Activated CD4-positive, alpha-beta T cell treated with anti-CD3 and anti-CD28 coated beads, Interleukin-2, amount 10 ng/mL, durations not matched to agents 24 days and 14 days (primary cell): ENCODE results near the gene PACSIN2. TPM values are rescaled to one million over a fixed set of nuclear protein-coding genes. Genes with fewer than 3 reads are reported as not detected.
A peak's percentile ranks its signal among the peaks of the same experiment; 100 is the strongest.
"Not testable (repeated sequence)": the region's sequence is repeated elsewhere in the genome, so short reads cannot be mapped to it uniquely, and the experiment has no call there.

Source experiments
- DNase-seq: peaks from one replicate; pipeline ENCODE4 v3.0.0; 2022
- H3K27ac Mint-ChIP-seq: one replicate; pipeline ENCODE4 v1.8.0; 2022; ENCODE audit warnings: mild to moderate bottlenecking, mixed read lengths
- H3K27me3 Mint-ChIP-seq: one replicate; pipeline ENCODE4 v1.8.0; 2022; ENCODE audit warnings: mixed read lengths
- H3K36me3 Mint-ChIP-seq: one replicate; pipeline ENCODE4 v1.8.0; 2022; ENCODE audit warnings: low read depth, mild to moderate bottlenecking, mixed read lengths
- H3K4me1 Mint-ChIP-seq: one replicate; pipeline ENCODE4 v1.8.0; 2021; ENCODE audit warnings: mixed read lengths
- H3K4me3 Mint-ChIP-seq: one replicate; pipeline ENCODE4 v1.8.0; 2022; ENCODE audit warnings: mild to moderate bottlenecking, moderate library complexity, mixed read lengths
- H3K9me3 Mint-ChIP-seq: one replicate; pipeline ENCODE4 v1.8.0; 2021; ENCODE audit warnings: mixed read lengths
- intact Hi-C: fragments of 100-400 bp; cut with micrococcal nuclease; formaldehyde crosslinking; loops from one replicate; pipeline ENCODE4 v1.15.1; 2023
- total RNA-seq: library from RNA; stranded (reverse); gene quantifications from 2 replicates; pipeline ENCODE4 v1.2.3, GENCODE V29; 2022

PACSIN2 gene
- total RNA-seq, 1 donor from 2014 or later, result 32.5 TPM

- intact Hi-C loops, result loop anchor here (5.0 kb wide), 3 partner anchors 37 to 83 kb away; partner anchors contain the start of gene PACSIN2
- Mint-ChIP-seq H3K9me3 (no peaks in the 10 kb centered on the region), H3K4me1 (peaks cover 49% of the 10 kb centered on the region), H3K27me3 (no peaks in the 10 kb centered on the region), H3K4me3 (peak overlapping the region; percentile 47), H3K27ac (peak overlapping the region; percentile 92), H3K36me3 (no peaks in the 10 kb centered on the region)
- DNase-seq, result no peak
Measured at GRCh38 chr22:42934338-42934737, 80.6 kb downstream of the PACSIN2 start.

- no peaks in the 10 kb centered on the region for H3K27me3 Mint-ChIP-seq
- no peaks in the 10 kb centered on the region for H3K9me3 Mint-ChIP-seq
- H3K27ac Mint-ChIP-seq, result peak overlapping the region; percentile 92
- no peaks in the 10 kb centered on the region for H3K36me3 Mint-ChIP-seq
- peak; percentile 71 for DNase-seq
- peak overlapping the region; percentile 61 for H3K4me3 Mint-ChIP-seq
- H3K4me1 Mint-ChIP-seq, result peaks cover 48% of the 10 kb centered on the region
- intact Hi-C loops, result loop anchor here (2.0 to 5.0 kb wide), 4 partner anchors 31 to 84 kb away; partner anchors contain the start of gene PACSIN2
Measured at GRCh38 chr22:42933485-42934091, 81.4 kb downstream of the PACSIN2 start.

GRCh38 chr22:42932857-42933484, 82.0 kb downstream of the PACSIN2 start:
- peak overlapping the region; percentile 61 for H3K4me3 Mint-ChIP-seq
- intact Hi-C loops, result loop anchor here (2.0 to 5.0 kb wide), 4 partner anchors 32 to 84 kb away; partner anchors contain the start of gene PACSIN2

GRCh38 chr22:42932197-42932519, 82.8 kb downstream of the PACSIN2 start:
- Mint-ChIP-seq H3K4me3 (peak overlapping the region; percentile 4), H3K27me3 (no peaks in the 10 kb centered on the region), H3K36me3 (no peaks in the 10 kb centered on the region), H3K27ac (peak overlapping the region; percentile 13), H3K4me1 (peaks cover 38% of the 10 kb centered on the region), H3K9me3 (no peaks in the 10 kb centered on the region)
- no peak for DNase-seq
- intact Hi-C loops, result loop anchor here (2.0 to 5.0 kb wide), 4 partner anchors 33 to 85 kb away; partner anchors contain the start of gene PACSIN2

More at GRCh38 chr22:42932857-42933484, 82.0 kb downstream of the PACSIN2 start:
- Mint-ChIP-seq H3K36me3 (no peaks in the 10 kb centered on the region), H3K9me3 (no peaks in the 10 kb centered on the region), H3K4me1 (peaks cover 46% of the 10 kb centered on the region), H3K27ac (peak overlapping the region; percentile 92), H3K27me3 (no peaks in the 10 kb centered on the region)
- DNase-seq, result no peak

GRCh38 chr22:42931421-42932196, 83.3 kb downstream of the PACSIN2 start:
- Mint-ChIP-seq H3K4me3 (peak overlapping the region; percentile 4), H3K27ac (peak overlapping the region; percentile 42), H3K4me1 (peaks cover 34% of the 10 kb centered on the region), H3K9me3 (no peaks in the 10 kb centered on the region), H3K36me3 (no peaks in the 10 kb centered on the region), H3K27me3 (no peaks in the 10 kb centered on the region)
- intact Hi-C loops, result loop anchor here (2.0 to 5.0 kb wide), 4 partner anchors 33 to 86 kb away; partner anchors contain the start of gene PACSIN2
- DNase-seq, result no peak

- DNase-seq, result no peak
- Mint-ChIP-seq H3K36me3 (no peaks in the 10 kb centered on the region), H3K4me1 (peaks cover 36% of the 10 kb centered on the region), H3K27me3 (no peaks in the 10 kb centered on the region), H3K9me3 (no peaks in the 10 kb centered on the region), H3K27ac (no peak overlapping the region), H3K4me3 (no peak overlapping the region)
- intact Hi-C loops, result loop anchor here (5.0 kb wide), 3 partner anchors 34 to 86 kb away; partner anchors contain the start of gene PACSIN2
Measured at GRCh38 chr22:42930810-42931420, 84.0 kb downstream of the PACSIN2 start.

GRCh38 chr22:42929838-42930155, 85.2 kb downstream of the PACSIN2 start:
- Mint-ChIP-seq H3K9me3 (no peaks in the 10 kb centered on the region), H3K36me3 (no peaks in the 10 kb centered on the region), H3K4me3 (no peak overlapping the region), H3K27me3 (no peaks in the 10 kb centered on the region), H3K27ac (no peak overlapping the region), H3K4me1 (peaks cover 34% of the 10 kb centered on the region)
- intact Hi-C loops, result loop anchor here (5.0 kb wide), 3 partner anchors 32 to 88 kb away; partner anchors contain the start of gene PACSIN2
- DNase-seq, result no peak

- Mint-ChIP-seq H3K27me3 (no peaks in the 10 kb centered on the region), H3K36me3 (no peaks in the 10 kb centered on the region), H3K27ac (no peak overlapping the region), H3K4me3 (no peak overlapping the region), H3K9me3 (no peaks in the 10 kb centered on the region), H3K4me1 (peaks cover 28% of the 10 kb centered on the region)
- intact Hi-C loops, result no loop called here
- DNase-seq, result no peak
Measured at GRCh38 chr22:42928969-42929837, 85.7 kb downstream of the PACSIN2 start.

GRCh38 chr22:42927966-42928365, 87.0 kb downstream of the PACSIN2 start:
- Mint-ChIP-seq H3K4me1 (peaks cover 21% of the 10 kb centered on the region), H3K27me3 (no peaks in the 10 kb centered on the region), H3K9me3 (no peaks in the 10 kb centered on the region), H3K4me3 (no peak overlapping the region), H3K27ac (no peak overlapping the region), H3K36me3 (no peaks in the 10 kb centered on the region)
- no peak for DNase-seq
- intact Hi-C loops, result no loop called here

- Mint-ChIP-seq H3K27me3 (no peaks in the 10 kb centered on the region), H3K4me1 (peaks cover 19% of the 10 kb centered on the region), H3K4me3 (no peak overlapping the region), H3K27ac (no peak overlapping the region), H3K9me3 (no peaks in the 10 kb centered on the region), H3K36me3 (no peaks in the 10 kb centered on the region)
- DNase-seq, result no peak
- intact Hi-C loops, result no loop called here
Measured at GRCh38 chr22:42926768-42927167, 88.2 kb downstream of the PACSIN2 start.

GRCh38 chr22:42926104-42926503, 88.8 kb downstream of the PACSIN2 start:
- H3K27ac Mint-ChIP-seq, result no peak overlapping the region
- peaks cover 12% of the 10 kb centered on the region for H3K4me1 Mint-ChIP-seq
- intact Hi-C loops, result no loop called here
- no peaks in the 10 kb centered on the region for H3K9me3 Mint-ChIP-seq
- H3K27me3 Mint-ChIP-seq, result no peaks in the 10 kb centered on the region
- H3K36me3 Mint-ChIP-seq, result no peaks in the 10 kb centered on the region
- H3K4me3 Mint-ChIP-seq, result no peak overlapping the region
- DNase-seq, result no peak

GRCh38 chr22:42925598-42925997, 89.4 kb downstream of the PACSIN2 start:
- H3K27ac Mint-ChIP-seq, result no peak overlapping the region
- no peak for DNase-seq
- H3K36me3 Mint-ChIP-seq, result no peaks in the 10 kb centered on the region
- H3K27me3 Mint-ChIP-seq, result no peaks in the 10 kb centered on the region
- peaks cover 12% of the 10 kb centered on the region for H3K4me1 Mint-ChIP-seq
- no peak overlapping the region for H3K4me3 Mint-ChIP-seq
- no peaks in the 10 kb centered on the region for H3K9me3 Mint-ChIP-seq
- intact Hi-C loops, result no loop called here

- H3K4me3 Mint-ChIP-seq, H3K36me3 Mint-ChIP-seq, H3K27me3 Mint-ChIP-seq, H3K9me3 Mint-ChIP-seq, DNase-seq, intact Hi-C loops, H3K27ac Mint-ChIP-seq: not testable (repeated sequence)
- peaks cover 12% of the 10 kb centered on the region for H3K4me1 Mint-ChIP-seq
Measured at GRCh38 chr22:42925031-42925430, 89.9 kb downstream of the PACSIN2 start.
